RWPE2 (cell line): ENCODE data around the gene RAB39A.

Experiments used
- ATAC-seq: fragments of 200-7000 bp; cut with Tn5 transposase; 3 replicates; pipeline ENCODE4 v1.9.1; 2021; ENCODE audit warnings: low read depth
- DNase-seq: peaks from one replicate; pipeline ENCODE4 v3.0.0-alpha.2; 2020; ENCODE audit warnings: low spot score
- H3K27ac ChIP-seq: fragments of 450-650 bp; 2 replicates; pipeline ENCODE4 v1.5.1; 2017; ENCODE audit warnings: mild to moderate bottlenecking; ENCODE audit not compliant: poor library complexity, severe bottlenecking
- H3K27me3 ChIP-seq: fragments of 250-450 bp; sonication (Bioruptor Pico); 2 replicates; pipeline ENCODE4 v1.5.1; 2021; ENCODE audit warnings: mild to moderate bottlenecking, moderate library complexity; ENCODE audit not compliant: insufficient read depth, poor library complexity, severe bottlenecking
- H3K36me3 ChIP-seq: fragments of 250-450 bp; sonication (Bioruptor Pico); 2 replicates; pipeline ENCODE4 v1.5.1; 2020; ENCODE audit warnings: low read depth, mild to moderate bottlenecking, moderate library complexity
- H3K4me1 ChIP-seq: fragments of 250-450 bp; sonication (Bioruptor Pico); 2 replicates; pipeline ENCODE4 v1.5.1; 2021; ENCODE audit warnings: mild to moderate bottlenecking, moderate library complexity; ENCODE audit not compliant: insufficient read depth, poor library complexity, severe bottlenecking
- H3K4me3 ChIP-seq: fragments of 250-450 bp; sonication (Bioruptor Pico); 2 replicates; pipeline ENCODE4 v1.5.1; 2021; ENCODE audit warnings: mild to moderate bottlenecking, moderate library complexity; ENCODE audit not compliant: severe bottlenecking
- H3K9me3 ChIP-seq: fragments of 250-450 bp; sonication (Bioruptor Pico); 2 replicates; pipeline ENCODE4 v1.5.1; 2021; ENCODE audit warnings: mild to moderate bottlenecking, moderate library complexity; ENCODE audit not compliant: severe bottlenecking
- TF ChIP-seq, protein P1 (sequence below): fragments of 450-650 bp; IDR thresholded peaks from one replicate; pipeline ENCODE4 v1.5.1; 2017; ENCODE audit warnings: mild to moderate bottlenecking, moderate library complexity; ENCODE audit not compliant: poor library complexity, severe bottlenecking

Gene RAB39A

GRCh38 chr11:107999759-108000455, 71.7 kb downstream of the RAB39A start:
- Histone ChIP-seq H3K4me1 (no peaks in the 10 kb centered on the region), H3K9me3 (no peaks in the 10 kb centered on the region), H3K36me3 (no peaks in the 10 kb centered on the region), H3K27me3 (no peaks in the 10 kb centered on the region), H3K27ac (no peak overlapping the region), H3K4me3 (no peak overlapping the region)
- peak; percentile 84 for ATAC-seq
- no peak for DNase-seq
- TF ChIP-seq, protein P1, sequence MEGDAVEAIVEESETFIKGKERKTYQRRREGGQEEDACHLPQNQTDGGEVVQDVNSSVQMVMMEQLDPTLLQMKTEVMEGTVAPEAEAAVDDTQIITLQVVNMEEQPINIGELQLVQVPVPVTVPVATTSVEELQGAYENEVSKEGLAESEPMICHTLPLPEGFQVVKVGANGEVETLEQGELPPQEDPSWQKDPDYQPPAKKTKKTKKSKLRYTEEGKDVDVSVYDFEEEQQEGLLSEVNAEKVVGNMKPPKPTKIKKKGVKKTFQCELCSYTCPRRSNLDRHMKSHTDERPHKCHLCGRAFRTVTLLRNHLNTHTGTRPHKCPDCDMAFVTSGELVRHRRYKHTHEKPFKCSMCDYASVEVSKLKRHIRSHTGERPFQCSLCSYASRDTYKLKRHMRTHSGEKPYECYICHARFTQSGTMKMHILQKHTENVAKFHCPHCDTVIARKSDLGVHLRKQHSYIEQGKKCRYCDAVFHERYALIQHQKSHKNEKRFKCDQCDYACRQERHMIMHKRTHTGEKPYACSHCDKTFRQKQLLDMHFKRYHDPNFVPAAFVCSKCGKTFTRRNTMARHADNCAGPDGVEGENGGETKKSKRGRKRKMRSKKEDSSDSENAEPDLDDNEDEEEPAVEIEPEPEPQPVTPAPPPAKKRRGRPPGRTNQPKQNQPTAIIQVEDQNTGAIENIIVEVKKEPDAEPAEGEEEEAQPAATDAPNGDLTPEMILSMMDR = peak; percentile 52

DNA sequence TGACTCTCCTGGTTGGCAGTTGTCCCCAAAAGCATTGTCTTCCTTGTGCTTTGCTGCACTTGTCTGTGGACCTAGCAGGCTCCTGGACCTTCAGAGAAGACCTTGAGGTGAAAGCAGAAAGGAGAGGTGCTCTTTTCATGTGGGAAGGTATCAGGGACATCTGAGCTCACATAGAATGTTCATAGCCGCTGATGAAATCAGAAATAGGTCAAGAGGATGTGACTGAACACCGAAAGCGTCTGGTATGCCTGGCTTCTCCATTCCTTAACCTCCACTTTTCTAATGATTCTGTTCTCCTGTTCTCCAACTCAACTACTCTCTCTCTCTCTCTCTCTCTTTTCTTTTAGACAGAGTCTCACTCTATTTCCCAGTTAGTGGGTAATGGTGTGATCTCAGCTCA, 74.2 kb downstream of the RAB39A start:
- Histone ChIP-seq H3K27me3 (no peaks in the 10 kb centered on the region), H3K4me1 (no peaks in the 10 kb centered on the region), H3K36me3 (no peaks in the 10 kb centered on the region), H3K9me3 (no peaks in the 10 kb centered on the region), H3K27ac (no peak overlapping the region), H3K4me3 (no peak overlapping the region)
- DNase-seq = no peak
- ATAC-seq = no peak
- TF ChIP-seq, protein P1 = no peak

GRCh38 chr11:108003623-108004022, 75.4 kb downstream of the RAB39A start:
- ATAC-seq = no peak
- DNase-seq = no peak
- Histone ChIP-seq H3K27me3 (no peaks in the 10 kb centered on the region), H3K9me3 (no peaks in the 10 kb centered on the region), H3K4me1 (no peaks in the 10 kb centered on the region), H3K4me3 (no peak overlapping the region), H3K36me3 (no peaks in the 10 kb centered on the region), H3K27ac (no peak overlapping the region)
- TF ChIP-seq, protein P1 = no peak

- no peak for DNase-seq
- ATAC-seq = no peak
These were observed 79.6 kb downstream of the RAB39A start for GRCh38 chr11:108007819-108008218.

More at GRCh38 chr11:108007819-108008218, 79.6 kb downstream of the RAB39A start:
- Histone ChIP-seq H3K4me3 (no peak overlapping the region), H3K9me3 (no peaks in the 10 kb centered on the region), H3K27me3 (no peaks in the 10 kb centered on the region), H3K4me1 (peaks cover 10% of the 10 kb centered on the region), H3K36me3 (peaks cover 4% of the 10 kb centered on the region), H3K27ac (no peak overlapping the region)
- TF ChIP-seq, protein P1 = no peak
